ENCODE data around the gene LRMDA. TPM values are rescaled to one million over a fixed set of nuclear protein-coding genes. Genes with fewer than 3 reads are reported as not detected.

LRMDA gene
- total and polyA plus RNA-seq, 3 experiments from 2014 or later: not detected

DNA sequence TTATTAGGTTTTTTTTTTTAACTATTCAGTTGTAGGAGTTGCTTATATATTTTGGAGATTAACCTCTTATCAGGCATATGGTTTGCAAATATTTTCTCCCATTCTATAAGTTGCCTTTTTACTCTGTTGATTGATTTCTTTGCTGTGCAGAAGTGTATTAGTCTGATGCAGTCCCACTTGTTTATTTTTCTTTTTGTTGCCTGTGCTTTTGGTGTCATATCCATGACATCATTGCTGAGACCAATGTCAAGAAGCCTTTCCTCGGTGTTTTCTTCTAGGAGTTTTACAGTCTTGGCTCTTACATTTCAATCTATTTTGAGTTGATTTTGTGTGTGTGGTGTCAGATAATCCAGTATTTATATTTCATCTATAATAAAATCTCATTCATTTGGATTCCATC lies 155.4 kb downstream of the LRMDA start:
- H3K4me3 ChIP-seq (ENCODE audit: low read length): no peak overlapping the region
- POLR2A ChIA-PET: no interaction called here
- Mint-ChIP-seq H3K4me3 (no peak overlapping the region), H3K36me3 (no peaks in the 10 kb centered on the region), H3K9me3 (peaks cover 7 to 22% (median 12%) of the 10 kb centered on the region in 5 donors), H3K27me3 (peaks cover 0 to 7% of the 10 kb centered on the region in 2 donors), H3K27ac (no peak overlapping the region), H3K4me1 (no peaks in the 10 kb centered on the region)
- CTCF ChIA-PET: no interaction called here
- H3K9me3 ChIP-seq (ENCODE audit: low read length): no peaks in the 10 kb centered on the region
- H3K27me3 ChIP-seq (ENCODE audit: insufficient read depth, low read length, poor library complexity, severe bottlenecking): no peaks in the 10 kb centered on the region
- no peaks in the 10 kb centered on the region for H3K36me3 ChIP-seq (ENCODE audit: insufficient read depth, low read length)
- H3K4me1 ChIP-seq (ENCODE audit: insufficient read depth, low read length): no peaks in the 10 kb centered on the region
- no peak overlapping the region for H3K27ac ChIP-seq (ENCODE audit: low read depth, low read length)
- DNase-seq: no peak

DNA sequence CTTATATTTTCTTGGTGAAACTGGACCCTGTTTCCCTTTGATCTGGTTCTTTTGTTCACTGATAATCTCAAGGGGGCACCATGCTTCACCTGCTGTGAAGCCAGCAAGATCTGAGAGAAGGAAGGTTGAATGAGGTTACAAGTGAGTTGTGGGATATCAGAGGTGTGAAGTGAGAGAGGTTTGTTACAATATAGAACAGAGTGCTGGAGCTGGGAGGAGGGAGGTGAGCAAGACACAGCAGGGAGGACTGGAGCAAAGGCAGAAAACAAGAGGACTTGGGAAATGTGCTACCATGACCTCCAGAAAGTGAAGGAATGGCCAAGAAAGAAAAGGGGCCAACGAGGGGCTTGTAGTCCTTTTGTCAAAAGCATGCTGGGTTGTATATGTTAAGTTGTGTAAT lies 156.6 kb downstream of the LRMDA start:
- Histone ChIP-seq H3K36me3 (ENCODE audit: insufficient read depth, low read length) (no peaks in the 10 kb centered on the region), H3K27me3 (ENCODE audit: insufficient read depth, low read length, poor library complexity, severe bottlenecking) (no peaks in the 10 kb centered on the region), H3K27ac (ENCODE audit: low read depth, low read length) (no peak overlapping the region), H3K4me1 (ENCODE audit: insufficient read depth, low read length) (no peaks in the 10 kb centered on the region), H3K4me3 (ENCODE audit: low read length) (no peak overlapping the region), H3K9me3 (ENCODE audit: low read length) (no peaks in the 10 kb centered on the region)
- ChIA-PET POLR2A (no interaction called here), CTCF (no interaction called here)
- Mint-ChIP-seq H3K36me3 (no peaks in the 10 kb centered on the region), H3K4me3 (no peak overlapping the region), H3K27me3 (peaks cover 0 to 17% of the 10 kb centered on the region in 2 donors), H3K4me1 (no peaks in the 10 kb centered on the region), H3K9me3 (peaks cover 1 to 16% (median 8%) of the 10 kb centered on the region in 5 donors), H3K27ac (no peak overlapping the region)
- no peak for DNase-seq

DNA sequence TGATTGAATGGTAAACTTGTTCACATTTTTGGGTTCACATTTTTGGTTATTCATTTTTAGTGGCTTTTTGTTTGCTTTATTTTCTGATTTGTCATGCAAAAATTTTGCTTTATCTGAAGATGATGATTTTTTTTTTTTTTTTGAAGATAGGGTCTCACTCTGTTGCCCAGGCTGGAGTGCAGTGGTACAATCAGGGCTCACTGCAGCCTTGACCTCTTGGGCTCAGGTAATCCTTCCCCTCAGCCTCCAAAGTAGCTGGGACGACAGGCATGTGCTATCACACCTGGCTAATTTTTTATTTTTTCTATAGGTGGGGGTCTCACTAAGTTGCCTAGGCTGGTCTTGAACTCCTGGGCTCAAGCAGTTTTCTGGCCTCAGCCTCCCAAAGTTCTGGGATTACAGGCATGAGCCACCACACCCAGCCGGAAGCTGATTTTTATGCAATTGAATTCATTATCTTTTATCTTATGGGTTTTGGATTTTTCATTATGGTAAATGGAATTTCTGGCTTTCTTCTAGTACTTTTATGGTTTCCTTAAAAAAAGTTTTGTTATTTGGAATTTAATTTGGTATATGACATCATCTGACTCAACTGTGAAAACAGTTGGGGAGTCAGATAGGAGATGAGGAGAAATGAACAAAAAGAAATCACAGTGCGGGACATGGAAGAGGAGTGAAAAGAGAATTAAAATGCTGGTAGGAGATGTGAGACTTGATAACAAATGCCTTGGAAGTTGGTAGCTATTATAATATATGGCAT lies 158.7 kb downstream of the LRMDA start:
- Mint-ChIP-seq H3K27me3 (peaks cover 0 to 18% of the 10 kb centered on the region in 2 donors), H3K4me3 (no peak overlapping the region), H3K4me1 (no peaks in the 10 kb centered on the region), H3K36me3 (no peaks in the 10 kb centered on the region), H3K27ac (no peak overlapping the region), H3K9me3 (peaks cover 0 to 5% (median 0%) of the 10 kb centered on the region in 5 donors)
- no peaks in the 10 kb centered on the region for H3K4me1 ChIP-seq (ENCODE audit: insufficient read depth, low read length)
- H3K27ac ChIP-seq (ENCODE audit: low read depth, low read length): no peak overlapping the region
- no peak overlapping the region for H3K4me3 ChIP-seq (ENCODE audit: low read length)
- POLR2A ChIA-PET: no interaction called here
- no peaks in the 10 kb centered on the region for H3K9me3 ChIP-seq (ENCODE audit: low read length)
- no peak for DNase-seq
- no peaks in the 10 kb centered on the region for H3K27me3 ChIP-seq (ENCODE audit: insufficient read depth, low read length, poor library complexity, severe bottlenecking)
- no peaks in the 10 kb centered on the region for H3K36me3 ChIP-seq (ENCODE audit: insufficient read depth, low read length)
- CTCF ChIA-PET: no interaction called here

DNA sequence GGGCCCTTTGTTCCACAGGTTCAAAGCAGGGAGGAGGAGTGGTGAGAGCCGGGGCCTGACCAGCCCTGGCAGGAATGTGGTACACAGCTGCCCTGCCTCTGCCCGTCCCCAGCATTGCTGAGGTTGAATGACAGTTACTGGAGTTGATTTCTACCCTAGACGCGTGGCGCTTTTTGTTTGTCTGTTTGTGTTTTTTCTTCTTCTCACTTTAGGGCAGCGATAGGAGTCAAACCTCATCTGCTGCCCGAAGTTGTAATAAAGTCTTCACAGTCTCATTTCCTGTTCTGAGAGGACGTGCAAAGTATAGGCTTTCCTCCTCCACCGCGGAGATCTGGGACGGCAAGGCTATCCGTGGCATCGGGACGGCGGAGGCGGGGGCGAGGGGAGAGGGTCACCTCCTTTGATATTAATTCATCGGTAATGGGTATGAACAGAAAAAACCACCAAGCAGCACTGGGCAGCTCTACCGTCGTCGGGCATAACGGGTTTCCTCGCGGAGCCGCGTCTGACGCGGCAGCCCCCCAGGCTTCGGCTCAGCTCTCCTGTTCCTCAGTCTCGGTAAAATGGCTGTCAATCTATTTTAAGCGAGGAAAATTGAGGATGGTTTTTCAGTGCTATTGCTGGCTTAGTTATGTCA lies 160.8 kb downstream of the LRMDA start:
- DNase-seq: no peak
- CTCF ChIA-PET: no interaction called here

DNA sequence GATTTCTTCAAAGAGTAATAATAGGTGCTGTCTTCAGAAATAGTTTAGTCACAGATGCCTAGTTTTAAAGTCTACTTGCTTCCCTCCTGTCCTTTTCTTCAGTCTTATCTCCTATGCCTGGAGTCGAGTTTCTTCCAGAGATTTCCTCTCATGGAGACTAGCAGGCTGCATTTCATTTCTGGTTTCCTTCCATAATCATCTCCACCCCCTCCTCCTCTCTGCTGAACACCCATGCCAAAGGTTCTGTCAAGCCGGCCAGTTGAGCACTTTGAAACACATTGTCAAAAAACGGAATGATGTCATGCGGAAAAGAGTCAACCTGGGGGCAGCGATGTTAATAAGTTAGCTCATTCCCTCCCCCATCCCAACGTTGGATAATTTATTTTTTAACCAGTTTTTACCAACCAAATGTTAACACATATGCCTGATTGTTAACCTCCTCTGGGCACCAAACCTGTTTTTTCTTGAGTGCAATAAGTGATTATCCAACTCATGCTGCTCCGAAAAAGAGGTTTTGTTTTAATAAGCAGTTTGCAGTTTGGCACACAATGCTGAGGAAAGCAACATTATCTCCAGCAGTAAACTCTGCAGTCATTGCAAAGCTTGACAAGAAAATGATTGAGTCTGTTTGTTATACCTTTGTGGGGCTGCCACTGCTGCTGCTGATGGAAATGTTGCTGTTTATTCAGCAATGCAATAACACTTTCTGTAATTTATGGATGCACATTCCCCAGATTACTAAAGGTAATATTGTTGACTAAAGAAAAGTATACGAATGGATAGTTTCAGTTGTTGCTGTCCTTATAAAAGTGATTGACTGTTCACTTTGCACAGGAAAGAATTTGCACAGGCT lies 161.6 kb downstream of the LRMDA start:
- Histone ChIP-seq H3K9me3 (ENCODE audit: low read length) (no peaks in the 10 kb centered on the region), H3K4me1 (ENCODE audit: insufficient read depth, low read length) (no peaks in the 10 kb centered on the region), H3K27ac (ENCODE audit: low read depth, low read length) (no peak overlapping the region), H3K4me3 (ENCODE audit: low read length) (no peak overlapping the region), H3K27me3 (ENCODE audit: insufficient read depth, low read length, poor library complexity, severe bottlenecking) (no peaks in the 10 kb centered on the region), H3K36me3 (ENCODE audit: insufficient read depth, low read length) (no peaks in the 10 kb centered on the region)
- H3K4me3 Mint-ChIP-seq: no peak overlapping the region
- no peaks in the 10 kb centered on the region for H3K36me3 Mint-ChIP-seq
- ChIA-PET CTCF (no interaction called here), POLR2A (no interaction called here)
- peaks cover 1 to 18% of the 10 kb centered on the region in 2 donors for H3K27me3 Mint-ChIP-seq
- no peaks in the 10 kb centered on the region for H3K4me1 Mint-ChIP-seq
- H3K9me3 Mint-ChIP-seq: peaks cover 0 to 5% (median 0%) of the 10 kb centered on the region in 5 donors
- H3K27ac Mint-ChIP-seq: no peak overlapping the region
- no peak for DNase-seq

More for the DNA sequence above, 160.8 kb downstream of the LRMDA start:
- H3K36me3 ChIP-seq (ENCODE audit: insufficient read depth, low read length): no peaks in the 10 kb centered on the region
- H3K27ac ChIP-seq (ENCODE audit: low read depth, low read length): no peak overlapping the region
- peaks cover 1 to 18% of the 10 kb centered on the region in 2 donors for H3K27me3 Mint-ChIP-seq
- H3K27me3 ChIP-seq (ENCODE audit: insufficient read depth, low read length, poor library complexity, severe bottlenecking): no peaks in the 10 kb centered on the region
- no peaks in the 10 kb centered on the region for H3K36me3 Mint-ChIP-seq
- H3K9me3 Mint-ChIP-seq: peaks cover 0 to 5% (median 0%) of the 10 kb centered on the region in 5 donors
- H3K9me3 ChIP-seq (ENCODE audit: low read length): no peaks in the 10 kb centered on the region
- no peaks in the 10 kb centered on the region for H3K4me1 ChIP-seq (ENCODE audit: insufficient read depth, low read length)
- POLR2A ChIA-PET: no interaction called here
- H3K4me3 ChIP-seq (ENCODE audit: low read length): no peak overlapping the region
- no peaks in the 10 kb centered on the region for H3K4me1 Mint-ChIP-seq
- H3K27ac Mint-ChIP-seq: no peak overlapping the region
- H3K4me3 Mint-ChIP-seq: no peak overlapping the region

DNA sequence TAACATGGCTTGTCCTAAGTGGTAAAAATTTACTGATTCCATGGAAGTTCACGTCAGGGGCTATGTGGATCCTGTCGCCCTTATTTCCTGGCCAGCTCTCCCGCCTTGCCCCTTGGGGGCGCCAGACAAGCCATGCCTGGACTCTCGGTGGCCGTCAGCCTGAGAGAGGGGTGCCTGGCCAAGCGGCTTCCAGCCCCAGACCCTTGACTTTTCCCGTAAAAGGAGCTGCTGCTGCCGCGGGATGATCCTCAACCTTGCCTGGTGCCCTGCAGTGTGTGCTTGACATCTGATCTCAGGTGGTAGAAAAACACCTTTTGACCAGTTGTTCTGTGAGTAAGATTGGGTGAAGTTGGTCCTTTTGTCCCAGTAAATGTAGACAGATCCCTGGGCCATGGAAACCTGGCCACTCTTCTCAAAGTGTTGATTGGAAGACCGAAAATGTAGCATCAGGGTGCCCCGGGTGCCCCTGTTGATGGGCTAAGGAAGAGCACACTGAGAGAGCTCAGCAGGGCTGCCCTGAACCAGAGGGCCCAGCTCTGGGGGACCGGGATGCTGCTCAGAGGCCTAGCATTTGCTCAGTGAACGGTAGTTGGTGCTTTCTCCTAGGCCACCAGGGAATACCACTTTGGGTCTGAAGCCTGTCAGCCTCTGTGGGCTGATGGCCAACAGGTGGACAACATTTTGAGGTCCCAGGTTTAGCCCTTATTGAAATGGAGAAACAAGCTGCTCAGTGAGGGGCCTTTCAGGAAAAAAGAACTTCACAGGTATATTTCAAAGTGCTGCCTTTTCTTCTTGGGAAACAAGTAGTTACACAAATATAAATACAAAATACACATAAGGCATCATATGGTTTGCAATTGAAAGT lies 162.5 kb downstream of the LRMDA start:
- no peak overlapping the region for H3K27ac Mint-ChIP-seq
- no peak for DNase-seq

DNA sequence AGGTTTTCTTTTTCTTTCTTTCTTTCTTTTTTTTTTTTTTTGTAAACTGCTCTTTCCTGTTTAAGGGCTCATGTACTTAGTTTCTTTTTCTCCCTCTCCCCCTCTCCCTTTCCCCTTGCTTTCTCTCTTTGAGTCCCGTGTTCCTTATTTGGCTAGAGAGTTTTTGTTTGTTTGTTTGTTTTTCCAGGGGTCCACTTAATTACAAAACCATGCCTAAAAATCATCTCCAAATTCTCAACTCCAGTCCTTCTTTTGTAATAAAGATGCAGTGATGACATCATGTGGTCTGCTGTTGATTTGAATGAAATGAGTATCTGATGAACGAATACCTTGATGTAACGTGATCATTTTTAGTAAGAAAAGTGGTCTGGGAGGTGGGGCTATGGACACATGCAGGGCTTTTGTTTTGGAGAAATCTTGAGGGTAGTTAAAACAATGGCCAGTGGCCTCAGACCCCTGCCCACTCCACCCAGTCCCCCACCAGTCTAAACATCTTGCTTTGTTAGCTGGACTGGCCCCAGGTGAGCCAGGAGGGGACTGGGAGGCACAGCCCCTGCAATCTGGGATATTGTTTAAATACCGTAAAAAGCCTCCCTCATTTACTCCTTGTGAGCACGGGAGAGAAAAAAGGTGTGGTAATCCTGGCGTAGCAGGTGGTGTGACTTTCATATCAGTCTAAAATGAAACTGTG lies 165.7 kb downstream of the LRMDA start:
- H3K36me3 Mint-ChIP-seq: no peaks in the 10 kb centered on the region
- no peaks in the 10 kb centered on the region for H3K27me3 ChIP-seq (ENCODE audit: insufficient read depth, low read length, poor library complexity, severe bottlenecking)
- ChIA-PET POLR2A (no interaction called here), CTCF (no interaction called here)
- no peaks in the 10 kb centered on the region for H3K9me3 ChIP-seq (ENCODE audit: low read length)
- H3K4me3 Mint-ChIP-seq: no peak overlapping the region
- no peaks in the 10 kb centered on the region for H3K36me3 ChIP-seq (ENCODE audit: insufficient read depth, low read length)
- H3K4me3 ChIP-seq (ENCODE audit: low read length): no peak overlapping the region
- no peaks in the 10 kb centered on the region for H3K4me1 ChIP-seq (ENCODE audit: insufficient read depth, low read length)
- H3K27me3 Mint-ChIP-seq: peaks cover 3 to 12% of the 10 kb centered on the region in 2 donors
- no peaks in the 10 kb centered on the region for H3K4me1 Mint-ChIP-seq
- no peaks in the 10 kb centered on the region for H3K9me3 Mint-ChIP-seq
- H3K27ac ChIP-seq (ENCODE audit: low read depth, low read length): no peak overlapping the region
- no peak for DNase-seq
- no peak overlapping the region for H3K27ac Mint-ChIP-seq

More for the DNA sequence above, 162.5 kb downstream of the LRMDA start:
- H3K36me3 Mint-ChIP-seq: no peaks in the 10 kb centered on the region
- H3K4me1 Mint-ChIP-seq: no peaks in the 10 kb centered on the region
- Histone ChIP-seq H3K4me1 (ENCODE audit: insufficient read depth, low read length) (no peaks in the 10 kb centered on the region), H3K27me3 (ENCODE audit: insufficient read depth, low read length, poor library complexity, severe bottlenecking) (no peaks in the 10 kb centered on the region), H3K4me3 (ENCODE audit: low read length) (no peak overlapping the region), H3K9me3 (ENCODE audit: low read length) (no peaks in the 10 kb centered on the region), H3K36me3 (ENCODE audit: insufficient read depth, low read length) (no peaks in the 10 kb centered on the region), H3K27ac (ENCODE audit: low read depth, low read length) (no peak overlapping the region)
- ChIA-PET POLR2A (no interaction called here), CTCF (no interaction called here)
- H3K27me3 Mint-ChIP-seq: peaks cover 3 to 22% of the 10 kb centered on the region in 2 donors
- no peak overlapping the region for H3K4me3 Mint-ChIP-seq
- H3K9me3 Mint-ChIP-seq: peaks cover 0 to 4% (median 0%) of the 10 kb centered on the region in 5 donors

Measured in CD8-positive, alpha-beta memory T cell (primary cell).